22Rv1 (cell line): Measurements from ENCODE around the gene DNM3.

Source experiments
- ZFX ChIP-seq: fragments of 450-650 bp; IDR thresholded peaks from 2 replicates; pipeline ENCODE4 v1.6.1; 2017; ENCODE audit warnings: antibody characterized with exemption, borderline replicate concordance
- TF ChIP-seq, protein P1 (sequence below): fragments of 450-650 bp; IDR thresholded peaks from 2 replicates; pipeline ENCODE4 v1.5.1; 2017; ENCODE audit warnings: mild to moderate bottlenecking

GRCh38 chr1:172408958-172409357 lies 567.7 kb downstream of the DNM3 start:
- TF ChIP-seq, protein P1, sequence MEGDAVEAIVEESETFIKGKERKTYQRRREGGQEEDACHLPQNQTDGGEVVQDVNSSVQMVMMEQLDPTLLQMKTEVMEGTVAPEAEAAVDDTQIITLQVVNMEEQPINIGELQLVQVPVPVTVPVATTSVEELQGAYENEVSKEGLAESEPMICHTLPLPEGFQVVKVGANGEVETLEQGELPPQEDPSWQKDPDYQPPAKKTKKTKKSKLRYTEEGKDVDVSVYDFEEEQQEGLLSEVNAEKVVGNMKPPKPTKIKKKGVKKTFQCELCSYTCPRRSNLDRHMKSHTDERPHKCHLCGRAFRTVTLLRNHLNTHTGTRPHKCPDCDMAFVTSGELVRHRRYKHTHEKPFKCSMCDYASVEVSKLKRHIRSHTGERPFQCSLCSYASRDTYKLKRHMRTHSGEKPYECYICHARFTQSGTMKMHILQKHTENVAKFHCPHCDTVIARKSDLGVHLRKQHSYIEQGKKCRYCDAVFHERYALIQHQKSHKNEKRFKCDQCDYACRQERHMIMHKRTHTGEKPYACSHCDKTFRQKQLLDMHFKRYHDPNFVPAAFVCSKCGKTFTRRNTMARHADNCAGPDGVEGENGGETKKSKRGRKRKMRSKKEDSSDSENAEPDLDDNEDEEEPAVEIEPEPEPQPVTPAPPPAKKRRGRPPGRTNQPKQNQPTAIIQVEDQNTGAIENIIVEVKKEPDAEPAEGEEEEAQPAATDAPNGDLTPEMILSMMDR, result no peak
- no peak for TF ChIP-seq ZFX
